HG03354 (cell line): ENCODE measurements around the gene FAM222B.

ENCODE experiments used
- ATAC-seq: cut with Tn5 transposase; IDR thresholded peaks from one replicate; pipeline ENCODE4 v1.9.1; 2021; ENCODE audit warnings: mild to moderate bottlenecking; ENCODE audit not compliant: unreplicated experiment, poor library complexity, severe bottlenecking

Gene FAM222B

GRCh38 chr17:28749516-28750177 is 92.9 kb downstream of the FAM222B start:
- ATAC-seq, result no peak

GRCh38 chr17:28748852-28749515 is 93.6 kb downstream of the FAM222B start:
- no peak for ATAC-seq

- ATAC-seq, result no peak
Observed at GRCh38 chr17:28747801-28748750, 94.5 kb downstream of the FAM222B start.

GRCh38 chr17:28747051-28747691 is 95.4 kb downstream of the FAM222B start:
- ATAC-seq, result no peak

- ATAC-seq, result no peak
Observed at GRCh38 chr17:28746611-28747050, 96.0 kb downstream of the FAM222B start.

GRCh38 chr17:28745786-28746411 is 96.7 kb downstream of the FAM222B start:
- ATAC-seq, result no peak

- no peak for ATAC-seq
Observed at GRCh38 chr17:28744972-28745785, 97.4 kb downstream of the FAM222B start.

- ATAC-seq, result peak; percentile 36
Observed at GRCh38 chr17:28744104-28744971, 98.3 kb downstream of the FAM222B start.

GRCh38 chr17:28743243-28744103 is 99.1 kb downstream of the FAM222B start, which contains the start of gene TRAF4:
Gene TRAF4, plus strand, starts transcription at chr17:28744011. Its CDS starts 102 bp downstream, at chr17:28744113.
- peak; percentile 64 for ATAC-seq

GRCh38 chr17:28741358-28742349 is 100.9 kb downstream of the FAM222B start:
- ATAC-seq, result no peak

- no peak for ATAC-seq
Observed at GRCh38 chr17:28740406-28741357, 101.9 kb downstream of the FAM222B start.

- ATAC-seq, result peak; percentile 30
Observed at GRCh38 chr17:28738680-28739384, 103.8 kb downstream of the FAM222B start.

- peak; percentile 69 for ATAC-seq
Observed at GRCh38 chr17:28737770-28738679, 104.6 kb downstream of the FAM222B start.
